Hematopoietic multipotent progenitor cell (in vitro differentiated cells): ENCODE results near the gene DAPK1. TPM values are rescaled to one million over a fixed set of nuclear protein-coding genes. Genes with fewer than 3 reads are reported as not detected.

Source experiments
- DNase-seq, 3 donors: peaks; one replicate each; pipeline ENCODE4 v3.0.0-alpha.2; 2011 to 2015; ENCODE audit warnings: low read depth in 2 of 3, low spot score in 2 of 3
- total RNA-seq: library from RNA; depleted of rRNA; stranded (reverse); fragments of >200 nt; gene quantifications from one replicate; pipeline ENCODE4 v1.2.3, GENCODE V29; 2012

The DAPK1 gene
- total RNA-seq, 1 donor: 148 TPM

GRCh38 chr9:87564791-87565241 lies 67.1 kb downstream of the DAPK1 start:
- DNase-seq: no peak

- no peak for DNase-seq
Observed at GRCh38 chr9:87567001-87567400, 69.3 kb downstream of the DAPK1 start.

- no peak for DNase-seq
Observed at GRCh38 chr9:87567571-87567970, 69.9 kb downstream of the DAPK1 start.

GRCh38 chr9:87567983-87568382 lies 70.3 kb downstream of the DAPK1 start:
- DNase-seq: no peak

- DNase-seq: no peak
Observed at GRCh38 chr9:87568401-87568800, 70.7 kb downstream of the DAPK1 start.

- DNase-seq: no peak
Observed at GRCh38 chr9:87569008-87569509, 71.4 kb downstream of the DAPK1 start.

GRCh38 chr9:87569518-87569917 lies 71.9 kb downstream of the DAPK1 start:
- peak in 2 of 3 donors; percentile 31 to 79 for DNase-seq

- no peak for DNase-seq
Observed at GRCh38 chr9:87570000-87570908, 72.6 kb downstream of the DAPK1 start.

- DNase-seq: no peak
Observed at GRCh38 chr9:87572719-87573118, 75.1 kb downstream of the DAPK1 start.

GRCh38 chr9:87573841-87574342 lies 76.2 kb downstream of the DAPK1 start:
- no peak for DNase-seq

GRCh38 chr9:87577746-87578145 lies 80.1 kb downstream of the DAPK1 start:
- DNase-seq: no peak

GRCh38 chr9:87578625-87579024 lies 81.0 kb downstream of the DAPK1 start:
- DNase-seq: no peak

- DNase-seq: no peak
Observed at GRCh38 chr9:87579781-87580541, 82.3 kb downstream of the DAPK1 start.

GRCh38 chr9:87580941-87581438 lies 83.3 kb downstream of the DAPK1 start:
- no peak for DNase-seq

- no peak for DNase-seq
Observed at GRCh38 chr9:87581513-87581912, 83.8 kb downstream of the DAPK1 start.

- no peak for DNase-seq
Observed at GRCh38 chr9:87581949-87582637, 84.4 kb downstream of the DAPK1 start.

GRCh38 chr9:87584326-87584725 lies 86.7 kb downstream of the DAPK1 start:
- no peak for DNase-seq

GRCh38 chr9:87585123-87585855 lies 87.6 kb downstream of the DAPK1 start:
- DNase-seq: no peak

GRCh38 chr9:87586731-87587355 lies 89.2 kb downstream of the DAPK1 start:
- no peak for DNase-seq
